GM06990 (cell line): Measurements from ENCODE around the gene IL3.

Experiments
- DNase-seq: peaks from one replicate; pipeline ENCODE4 v3.0.0-alpha.2; 2011; ENCODE audit not compliant: insufficient read length; ENCODE audit errors: extremely low read depth
- H3K27me3 ChIP-seq: replicated peaks from 2 replicates; pipeline ENCODE4 v1.6.0; 2011; ENCODE audit warnings: low read length; ENCODE audit not compliant: control insufficient read depth, insufficient read depth
- H3K36me3 ChIP-seq: 2 replicates; pipeline ENCODE4 v1.5.1; 2011; ENCODE audit warnings: low read length; ENCODE audit not compliant: control insufficient read depth, insufficient read depth
- H3K4me3 ChIP-seq: replicated peaks from 2 replicates; pipeline ENCODE4 v1.5.1; 2011; ENCODE audit warnings: low read depth, mild to moderate bottlenecking, control low read depth, low read length
- TF ChIP-seq, protein P1 (sequence below): IDR thresholded peaks from 2 replicates; pipeline ENCODE4 v1.5.1; 2011; ENCODE audit warnings: low read length, control low read depth, mild to moderate bottlenecking, inconsistent platforms; ENCODE audit not compliant: insufficient read depth, poor library complexity, severe bottlenecking

The IL3 gene

DNA sequence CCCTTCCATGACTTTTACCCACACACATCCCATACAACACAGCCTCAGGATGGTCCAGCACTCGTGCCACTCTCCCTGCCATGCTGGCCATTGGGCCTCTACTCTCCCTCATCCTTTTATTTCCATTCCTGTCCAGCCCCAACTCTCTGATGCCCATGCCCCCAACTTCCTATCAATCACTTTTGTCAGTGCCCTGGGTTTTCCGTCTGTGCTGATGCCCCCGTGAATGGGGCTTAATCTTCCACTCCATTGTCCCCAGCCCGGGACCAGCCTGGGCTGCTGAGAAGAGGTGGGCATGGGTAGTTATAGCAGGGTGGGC, 36.4 kb upstream of the IL3 start:
- TF ChIP-seq, protein P1, sequence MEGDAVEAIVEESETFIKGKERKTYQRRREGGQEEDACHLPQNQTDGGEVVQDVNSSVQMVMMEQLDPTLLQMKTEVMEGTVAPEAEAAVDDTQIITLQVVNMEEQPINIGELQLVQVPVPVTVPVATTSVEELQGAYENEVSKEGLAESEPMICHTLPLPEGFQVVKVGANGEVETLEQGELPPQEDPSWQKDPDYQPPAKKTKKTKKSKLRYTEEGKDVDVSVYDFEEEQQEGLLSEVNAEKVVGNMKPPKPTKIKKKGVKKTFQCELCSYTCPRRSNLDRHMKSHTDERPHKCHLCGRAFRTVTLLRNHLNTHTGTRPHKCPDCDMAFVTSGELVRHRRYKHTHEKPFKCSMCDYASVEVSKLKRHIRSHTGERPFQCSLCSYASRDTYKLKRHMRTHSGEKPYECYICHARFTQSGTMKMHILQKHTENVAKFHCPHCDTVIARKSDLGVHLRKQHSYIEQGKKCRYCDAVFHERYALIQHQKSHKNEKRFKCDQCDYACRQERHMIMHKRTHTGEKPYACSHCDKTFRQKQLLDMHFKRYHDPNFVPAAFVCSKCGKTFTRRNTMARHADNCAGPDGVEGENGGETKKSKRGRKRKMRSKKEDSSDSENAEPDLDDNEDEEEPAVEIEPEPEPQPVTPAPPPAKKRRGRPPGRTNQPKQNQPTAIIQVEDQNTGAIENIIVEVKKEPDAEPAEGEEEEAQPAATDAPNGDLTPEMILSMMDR = no peak
- Histone ChIP-seq H3K4me3 (no peak overlapping the region), H3K27me3 (peaks cover 5% of the 10 kb centered on the region), H3K36me3 (no peaks in the 10 kb centered on the region)
- DNase-seq = no peak

DNA sequence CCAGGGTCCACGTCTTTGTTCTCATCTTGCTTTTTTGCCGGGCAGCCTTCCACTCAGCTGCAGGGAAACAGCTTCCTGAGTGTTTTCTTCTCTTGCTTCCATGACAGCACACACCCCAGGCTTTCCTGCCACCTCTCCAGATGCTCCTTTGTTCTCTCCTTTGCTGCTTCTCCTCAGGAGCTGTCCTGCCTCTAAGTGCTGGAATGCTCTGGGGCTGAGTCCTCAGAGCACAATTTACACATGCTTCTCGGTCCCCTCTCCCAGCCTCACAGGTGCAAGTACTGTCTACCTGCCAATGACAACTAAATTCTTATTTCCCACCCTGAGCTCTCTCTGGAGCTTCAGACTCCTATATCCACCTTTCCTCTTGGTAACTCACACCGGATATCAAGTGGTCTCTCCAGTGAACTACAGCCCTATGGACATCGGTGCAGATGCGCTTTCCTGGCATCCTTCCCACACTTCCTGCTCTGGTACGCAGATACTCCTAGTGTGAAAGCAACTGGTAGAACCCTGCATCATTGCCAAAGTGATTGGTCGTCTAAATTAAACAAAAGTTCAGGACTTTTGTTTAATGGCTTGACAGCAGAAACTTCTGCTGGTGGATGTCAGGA, 35.6 kb upstream of the IL3 start:
- peaks cover 5% of the 10 kb centered on the region for H3K27me3 ChIP-seq
- no peak for DNase-seq

DNA sequence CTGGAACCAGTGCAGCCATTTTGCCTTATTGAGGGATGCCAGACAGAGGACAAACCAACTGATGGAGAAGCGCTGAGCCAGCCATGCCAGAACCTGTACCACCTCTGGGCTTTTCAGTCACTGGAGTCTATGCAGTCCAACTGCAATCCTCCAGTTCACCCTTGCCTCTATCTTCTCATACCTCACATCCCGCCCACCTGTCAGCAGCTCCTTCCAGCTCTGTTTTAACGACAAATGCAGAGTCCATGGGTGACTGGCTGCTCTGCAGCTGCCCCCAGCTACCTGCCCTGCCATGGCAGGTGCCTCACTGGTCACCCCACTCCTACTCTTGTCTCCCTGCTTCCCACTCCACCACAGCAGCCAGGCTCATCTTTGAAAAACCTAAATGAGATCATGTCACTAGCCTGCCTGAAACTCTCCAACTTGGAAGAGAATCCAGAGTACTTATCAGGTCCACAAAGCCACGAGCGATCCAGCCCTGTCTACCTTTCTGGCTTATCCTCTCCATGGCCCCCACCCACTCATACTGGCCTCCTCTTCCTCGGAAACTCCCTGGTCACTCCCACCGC, 35.0 kb upstream of the IL3 start:
- TF ChIP-seq, protein P1 = no peak
- no peak overlapping the region for H3K4me3 ChIP-seq
- no peak for DNase-seq
- H3K36me3 ChIP-seq = no peaks in the 10 kb centered on the region
- peaks cover 5% of the 10 kb centered on the region for H3K27me3 ChIP-seq

More for the DNA sequence above, 35.6 kb upstream of the IL3 start:
- H3K36me3 ChIP-seq = no peaks in the 10 kb centered on the region
- no peak overlapping the region for H3K4me3 ChIP-seq
- TF ChIP-seq, protein P1 = no peak

DNA sequence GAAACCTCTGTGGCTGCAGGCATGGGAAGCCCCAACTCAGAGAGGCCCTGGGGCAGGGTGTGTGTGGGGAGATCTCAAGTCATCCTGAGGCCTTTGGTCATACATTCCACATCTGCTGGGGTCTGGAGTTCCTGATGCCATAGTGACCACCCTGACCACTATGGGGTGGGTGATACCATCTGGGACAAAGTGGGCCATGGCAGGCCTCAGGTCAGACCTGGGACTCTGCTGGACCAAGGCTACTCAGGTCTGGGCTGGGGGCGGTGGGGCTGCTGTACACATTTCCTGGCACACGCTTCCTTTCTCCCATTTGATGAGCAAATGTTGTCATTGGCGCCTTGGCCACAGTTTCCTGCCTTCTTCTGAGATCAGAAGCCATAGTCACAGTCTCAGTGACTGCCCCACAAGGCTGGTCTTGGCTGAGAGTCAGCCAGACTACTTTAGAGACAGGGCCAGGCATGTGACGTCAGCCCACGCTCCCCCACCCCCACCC, 33.9 kb upstream of the IL3 start:
- TF ChIP-seq, protein P1 = no peak
- Histone ChIP-seq H3K27me3 (peaks cover 5% of the 10 kb centered on the region), H3K4me3 (no peak overlapping the region), H3K36me3 (no peaks in the 10 kb centered on the region)
- no peak for DNase-seq

DNA sequence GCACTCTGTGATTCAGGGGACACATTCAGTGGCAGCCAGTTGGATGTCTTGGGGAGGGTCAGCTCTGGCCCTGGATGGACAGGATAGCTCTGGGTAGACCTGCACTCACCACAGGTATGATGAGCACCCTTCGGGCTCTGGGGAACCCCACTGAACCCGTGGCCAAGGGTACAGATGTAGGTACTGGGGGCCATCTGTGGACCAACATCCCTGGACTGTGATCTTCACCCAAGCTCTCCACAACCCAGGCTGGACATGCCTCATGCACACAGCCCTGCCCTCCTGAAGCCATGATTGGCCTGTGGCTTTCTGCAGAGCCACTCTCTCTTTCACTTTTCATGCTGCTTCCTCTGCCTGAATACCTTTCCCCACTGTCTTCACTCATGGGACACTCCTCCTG, 33.4 kb upstream of the IL3 start:
- Histone ChIP-seq H3K27me3 (peaks cover 5% of the 10 kb centered on the region), H3K4me3 (no peak overlapping the region), H3K36me3 (no peaks in the 10 kb centered on the region)
- TF ChIP-seq, protein P1 = no peak
- DNase-seq = no peak
